ENCODE data around the gene CSF3. TPM values are rescaled to one million over a fixed set of nuclear protein-coding genes. Genes with fewer than 3 reads are reported as not detected.

The CSF3 gene
- total and polyA plus RNA-seq, 2 of the 13 experiments (the other 11 are each of a cell fraction or from before 2014, with no cell fraction given): 0.09 TPM; not detected in 1

GRCh38 chr17:40062329-40063186 is 47.3 kb downstream of the CSF3 start, which contains the start of gene THRA (continued):
- TF ChIP-seq KIAA2018 (CRISPR knock-in tag; IDR thresholded peaks at IDR 0.05; ENCODE audit: borderline replicate concordance) (no peak), IKZF1 (IDR thresholded peaks at IDR 0.05) (no peak), ZSCAN29 (CRISPR knock-in tag; conservative IDR thresholded peaks at IDR 0.05) (no peak), ATF1 (CRISPR knock-in tag; IDR thresholded peaks at IDR 0.05) (no peak), GTF3A (CRISPR knock-in tag; conservative IDR thresholded peaks at IDR 0.05) (no peak), ZNF350 (CRISPR knock-in tag; IDR thresholded peaks at IDR 0.05; ENCODE audit: borderline replicate concordance, low read depth) (peak; percentile 22; the same call in 1 of the 2 replicates), ZNF709 (CRISPR knock-in tag; IDR thresholded peaks at IDR 0.05) (0 out of 2 replicates have a peak, but pooled peaks have one; percentile 22), FOXC1 (CRISPR knock-in tag; IDR thresholded peaks at IDR 0.05; ENCODE audit: borderline replicate concordance) (no peak), ZNF292 (CRISPR knock-in tag; IDR thresholded peaks at IDR 0.05; ENCODE audit: borderline replicate concordance, low read depth) (no peak), ZNF713 (CRISPR knock-in tag; IDR thresholded peaks at IDR 0.05) (no peak), ZMYM2 (CRISPR knock-in tag; IDR thresholded peaks at IDR 0.05) (no peak), ZNF563 (CRISPR knock-in tag; IDR thresholded peaks at IDR 0.05) (no peak), FOXJ3 (CRISPR knock-in tag; IDR thresholded peaks at IDR 0.05; ENCODE audit: borderline replicate concordance) (no peak), ZMYM3 (CRISPR knock-in tag; IDR thresholded peaks at IDR 0.05) (peak; percentile 42; the same call in 1 of the 2 replicates), BATF2 (CRISPR knock-in tag; IDR thresholded peaks at IDR 0.05) (no peak), ZNF607 (CRISPR knock-in tag; IDR thresholded peaks at IDR 0.05; ENCODE audit: borderline replicate concordance) (0 out of 2 replicates have a peak, but pooled peaks have one; percentile 8), ZNF430 (CRISPR knock-in tag; IDR thresholded peaks at IDR 0.05) (no peak), EED (CRISPR knock-in tag; IDR thresholded peaks at IDR 0.05) (no peak), THAP7 (CRISPR knock-in tag; IDR thresholded peaks at IDR 0.05) (no peak), HNF4G (IDR thresholded peaks at IDR 0.05; ENCODE audit: borderline replicate concordance, low read depth, low read length) (no peak), HNF4G (CRISPR knock-in tag; IDR thresholded peaks at IDR 0.05; ENCODE audit: borderline replicate concordance, low read depth) (no peak)

All from HepG2 (cell line).